ENCODE measurements around the gene RBL2.

The RBL2 gene

GRCh38 chr16:53509906-53510703 is 75.8 kb downstream of the RBL2 start:
- no peak overlapping the region for H3K9ac ChIP-seq (ENCODE audit: low read depth, low read length, poor library complexity, severe bottlenecking)
- H3K4me2 ChIP-seq (ENCODE audit: low read depth, low read length, poor library complexity, severe bottlenecking): no peak overlapping the region
- H3K9me2 ChIP-seq (replicated peaks; ENCODE audit: low read depth, low read length): no peaks in the 10 kb centered on the region
- no peaks in the 10 kb centered on the region for H3K4me1 ChIP-seq (ENCODE audit: insufficient read depth, low read length, poor library complexity, severe bottlenecking)
- no peak overlapping the region for H3K4me3 ChIP-seq (ENCODE audit: low read length, poor library complexity, severe bottlenecking)
- no peaks in the 10 kb centered on the region for H4K20me1 ChIP-seq (ENCODE audit: insufficient read depth, low read length, poor library complexity, severe bottlenecking)
- no peaks in the 10 kb centered on the region for H3K36me3 ChIP-seq (ENCODE audit: insufficient read depth, low read length)
- TF ChIP-seq CTCF (conservative IDR thresholded peaks at IDR 0.05; ENCODE audit: low read length) (peak; percentile 95), EZH2phosphoT487 (IDR thresholded peaks at IDR 0.05; ENCODE audit: borderline replicate concordance) (no peak)
- H3K79me2 ChIP-seq (ENCODE audit: insufficient read depth, low read length): no peaks in the 10 kb centered on the region
- H2AFZ ChIP-seq (ENCODE audit: low read length): no peak overlapping the region
- no peaks in the 10 kb centered on the region; the same call in 1 of the 2 replicates for H3K9me3 ChIP-seq (ENCODE audit: insufficient read depth, low read depth, low read length)
- H3K27me3 ChIP-seq (ENCODE audit: insufficient read depth, low read length, poor library complexity, severe bottlenecking): peaks cover 3% of the 10 kb centered on the region
- no peaks in the 10 kb centered on the region for H3F3A ChIP-seq (ENCODE audit: low read depth)

GRCh38 chr16:53510704-53511070 is 76.4 kb downstream of the RBL2 start:
- TF ChIP-seq CTCF (conservative IDR thresholded peaks at IDR 0.05; ENCODE audit: low read length) (no peak), EZH2phosphoT487 (IDR thresholded peaks at IDR 0.05; ENCODE audit: borderline replicate concordance) (no peak)
- no peak overlapping the region for H3K4me3 ChIP-seq (ENCODE audit: low read length, poor library complexity, severe bottlenecking)
- no peaks in the 10 kb centered on the region for H3F3A ChIP-seq (ENCODE audit: low read depth)
- no peaks in the 10 kb centered on the region for H3K79me2 ChIP-seq (ENCODE audit: insufficient read depth, low read length)
- H3K36me3 ChIP-seq (ENCODE audit: insufficient read depth, low read length): no peaks in the 10 kb centered on the region
- no peaks in the 10 kb centered on the region for H4K20me1 ChIP-seq (ENCODE audit: insufficient read depth, low read length, poor library complexity, severe bottlenecking)
- no peaks in the 10 kb centered on the region for H3K9me2 ChIP-seq (replicated peaks; ENCODE audit: low read depth, low read length)
- H3K9me3 ChIP-seq (ENCODE audit: insufficient read depth, low read depth, low read length): no peaks in the 10 kb centered on the region; the same call in 1 of the 2 replicates
- no peaks in the 10 kb centered on the region for H3K4me1 ChIP-seq (ENCODE audit: insufficient read depth, low read length, poor library complexity, severe bottlenecking)
- no peak overlapping the region for H2AFZ ChIP-seq (ENCODE audit: low read length)
- H3K9ac ChIP-seq (ENCODE audit: low read depth, low read length, poor library complexity, severe bottlenecking): no peak overlapping the region
- peaks cover 9% of the 10 kb centered on the region for H3K27me3 ChIP-seq (ENCODE audit: insufficient read depth, low read length, poor library complexity, severe bottlenecking)
- H3K4me2 ChIP-seq (ENCODE audit: low read depth, low read length, poor library complexity, severe bottlenecking): no peak overlapping the region

GRCh38 chr16:53511084-53511402 is 76.8 kb downstream of the RBL2 start:
- no peaks in the 10 kb centered on the region for H3K4me1 ChIP-seq (ENCODE audit: insufficient read depth, low read length, poor library complexity, severe bottlenecking)
- TF ChIP-seq EZH2phosphoT487 (IDR thresholded peaks at IDR 0.05; ENCODE audit: borderline replicate concordance) (no peak), CTCF (conservative IDR thresholded peaks at IDR 0.05; ENCODE audit: low read length) (no peak)
- no peak overlapping the region for H3K4me3 ChIP-seq (ENCODE audit: low read length, poor library complexity, severe bottlenecking)
- H3K9me2 ChIP-seq (replicated peaks; ENCODE audit: low read depth, low read length): no peaks in the 10 kb centered on the region
- peaks cover 12% of the 10 kb centered on the region for H3K27me3 ChIP-seq (ENCODE audit: insufficient read depth, low read length, poor library complexity, severe bottlenecking)
- H3K9me3 ChIP-seq (ENCODE audit: insufficient read depth, low read depth, low read length): no peaks in the 10 kb centered on the region; the same call in 1 of the 2 replicates
- no peaks in the 10 kb centered on the region for H3F3A ChIP-seq (ENCODE audit: low read depth)
- no peak overlapping the region for H2AFZ ChIP-seq (ENCODE audit: low read length)
- H3K4me2 ChIP-seq (ENCODE audit: low read depth, low read length, poor library complexity, severe bottlenecking): no peak overlapping the region
- no peaks in the 10 kb centered on the region for H3K36me3 ChIP-seq (ENCODE audit: insufficient read depth, low read length)
- H3K79me2 ChIP-seq (ENCODE audit: insufficient read depth, low read length): no peaks in the 10 kb centered on the region
- no peaks in the 10 kb centered on the region for H4K20me1 ChIP-seq (ENCODE audit: insufficient read depth, low read length, poor library complexity, severe bottlenecking)
- H3K9ac ChIP-seq (ENCODE audit: low read depth, low read length, poor library complexity, severe bottlenecking): no peak overlapping the region

Data from Loucy (cell line).